ENCODE results near the gene NEK10.
A peak's percentile ranks its signal among the peaks of the same experiment; 100 is the strongest.

DNA sequence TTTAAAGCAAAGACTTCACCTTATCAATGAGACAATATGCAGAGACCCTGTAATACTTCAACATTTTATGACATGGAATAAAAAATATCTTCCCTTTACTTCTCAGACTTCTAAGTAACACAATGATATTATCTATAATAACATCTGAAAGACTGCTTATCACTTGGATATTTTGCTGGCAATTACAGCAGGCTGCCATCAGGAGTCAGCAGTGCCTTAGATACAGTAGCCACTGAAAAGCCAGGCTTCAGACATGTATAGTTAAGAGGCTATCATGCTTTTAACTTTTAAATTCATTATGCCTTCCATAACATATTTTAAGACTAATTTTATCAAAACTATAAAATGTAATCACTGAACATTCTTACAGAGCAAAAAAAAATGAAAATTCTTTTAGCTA lies 227.5 kb downstream of the NEK10 start:
- TF ChIP-seq, protein P1, sequence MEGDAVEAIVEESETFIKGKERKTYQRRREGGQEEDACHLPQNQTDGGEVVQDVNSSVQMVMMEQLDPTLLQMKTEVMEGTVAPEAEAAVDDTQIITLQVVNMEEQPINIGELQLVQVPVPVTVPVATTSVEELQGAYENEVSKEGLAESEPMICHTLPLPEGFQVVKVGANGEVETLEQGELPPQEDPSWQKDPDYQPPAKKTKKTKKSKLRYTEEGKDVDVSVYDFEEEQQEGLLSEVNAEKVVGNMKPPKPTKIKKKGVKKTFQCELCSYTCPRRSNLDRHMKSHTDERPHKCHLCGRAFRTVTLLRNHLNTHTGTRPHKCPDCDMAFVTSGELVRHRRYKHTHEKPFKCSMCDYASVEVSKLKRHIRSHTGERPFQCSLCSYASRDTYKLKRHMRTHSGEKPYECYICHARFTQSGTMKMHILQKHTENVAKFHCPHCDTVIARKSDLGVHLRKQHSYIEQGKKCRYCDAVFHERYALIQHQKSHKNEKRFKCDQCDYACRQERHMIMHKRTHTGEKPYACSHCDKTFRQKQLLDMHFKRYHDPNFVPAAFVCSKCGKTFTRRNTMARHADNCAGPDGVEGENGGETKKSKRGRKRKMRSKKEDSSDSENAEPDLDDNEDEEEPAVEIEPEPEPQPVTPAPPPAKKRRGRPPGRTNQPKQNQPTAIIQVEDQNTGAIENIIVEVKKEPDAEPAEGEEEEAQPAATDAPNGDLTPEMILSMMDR (conservative IDR thresholded peaks at IDR 0.05): peak; percentile 22; the same call in 1 of the 2 replicates
- TF ChIP-seq EZH2 (IDR thresholded peaks at IDR 0.05; ENCODE audit: low read depth): no peak

Measured in PC-9 (cell line).